ENCODE measurements around the gene MGAM2. TPM values are rescaled to one million over a fixed set of nuclear protein-coding genes. Genes with fewer than 3 reads are reported as not detected.

MGAM2 gene
- total RNA-seq, 4 donors from 2014 or later = under 0.01 to 7.3 (median 2.3) TPM

GRCh38 chr7:142085428-142085827 is 26.1 kb upstream of the MGAM2 start:
- Histone ChIP-seq H3K27ac (no peak overlapping the region), H3K36me3 (no peaks in the 10 kb centered on the region), H3K4me1 (no peaks in the 10 kb centered on the region), H3K9me3 (no peaks in the 10 kb centered on the region), H3K4me3 (no peak overlapping the region), H3K27me3 (no peaks in the 10 kb centered on the region)
- no peak for DNase-seq (ENCODE audit: low spot score in 2 of 2)
- WGBS, 2 donors = 86 to 89% methylated on average over 4 of the region's 4 CpGs
- TF ChIP-seq POLR2A (IDR thresholded peaks at IDR 0.05) (no peak), EP300 (IDR thresholded peaks at IDR 0.05) (no peak), CTCF (IDR thresholded peaks at IDR 0.05) (no peak)

- no peaks in the 10 kb centered on the region for H3K4me1 ChIP-seq
- no peaks in the 10 kb centered on the region for H3K36me3 ChIP-seq
- H3K27ac ChIP-seq = no peak overlapping the region
- no peak overlapping the region for H3K4me3 ChIP-seq
- TF ChIP-seq POLR2A (IDR thresholded peaks at IDR 0.05) (no peak), EP300 (IDR thresholded peaks at IDR 0.05) (no peak), CTCF (IDR thresholded peaks at IDR 0.05) (no peak)
- no peaks in the 10 kb centered on the region for H3K27me3 ChIP-seq
- DNase-seq (ENCODE audit: low spot score in 2 of 2) = no peak
- no peaks in the 10 kb centered on the region for H3K9me3 ChIP-seq
- WGBS, 2 donors = 60 to 69% methylated on average over 4 of the region's 4 CpGs
These were observed 23.4 kb upstream of the MGAM2 start for GRCh38 chr7:142088022-142088714.

- no peaks in the 10 kb centered on the region for H3K36me3 ChIP-seq
- 87 to 91% methylated on average over 2 of the region's 2 CpGs for WGBS, 2 donors
- no peaks in the 10 kb centered on the region for H3K27me3 ChIP-seq
- H3K4me3 ChIP-seq = no peak overlapping the region
- no peak for TF ChIP-seq POLR2A (IDR thresholded peaks at IDR 0.05)
- no peak for TF ChIP-seq CTCF (IDR thresholded peaks at IDR 0.05)
- TF ChIP-seq EP300 (IDR thresholded peaks at IDR 0.05) = no peak
- no peak for DNase-seq (ENCODE audit: low spot score in 2 of 2)
- no peaks in the 10 kb centered on the region for H3K9me3 ChIP-seq
- no peak overlapping the region for H3K27ac ChIP-seq
- no peaks in the 10 kb centered on the region for H3K4me1 ChIP-seq
These were observed 22.5 kb upstream of the MGAM2 start for GRCh38 chr7:142089035-142089434.

- no peak for DNase-seq (ENCODE audit: low spot score in 2 of 2)
- TF ChIP-seq POLR2A (IDR thresholded peaks at IDR 0.05) = no peak
- TF ChIP-seq EP300 (IDR thresholded peaks at IDR 0.05) = no peak
- no peak for TF ChIP-seq CTCF (IDR thresholded peaks at IDR 0.05)
- Histone ChIP-seq H3K36me3 (no peaks in the 10 kb centered on the region), H3K4me1 (no peaks in the 10 kb centered on the region), H3K27me3 (no peaks in the 10 kb centered on the region), H3K27ac (no peak overlapping the region), H3K4me3 (no peak overlapping the region), H3K9me3 (no peaks in the 10 kb centered on the region)
- WGBS, 2 donors = 59 to 72% methylated on average over 2 of the region's 2 CpGs
These were observed 19.6 kb upstream of the MGAM2 start for GRCh38 chr7:142091961-142092360.

- Histone ChIP-seq H3K27ac (no peak overlapping the region), H3K27me3 (no peaks in the 10 kb centered on the region), H3K36me3 (no peaks in the 10 kb centered on the region), H3K4me1 (no peaks in the 10 kb centered on the region), H3K4me3 (no peak overlapping the region), H3K9me3 (no peaks in the 10 kb centered on the region)
- TF ChIP-seq POLR2A (IDR thresholded peaks at IDR 0.05) (no peak), CTCF (IDR thresholded peaks at IDR 0.05) (no peak), EP300 (IDR thresholded peaks at IDR 0.05) (no peak)
- no peak for DNase-seq (ENCODE audit: low spot score in 2 of 2)
- 87 to 92% methylated on average over 6 of the region's 6 CpGs for WGBS, 2 donors
These were observed 16.7 kb upstream of the MGAM2 start for GRCh38 chr7:142094861-142095260.
